ENCODE data around the gene TNFAIP3.

Gene TNFAIP3

GRCh38 chr6:137901454-137901853 is 34.4 kb downstream of the TNFAIP3 start:
- H3K4me3 ChIP-seq (ENCODE audit: low read length) = no peak overlapping the region
- DNase-seq (ENCODE audit: low read depth) = no peak
- no peak for TF ChIP-seq CTCF (IDR thresholded peaks at IDR 0.05; ENCODE audit: insufficient read depth, low read depth, low read length, missing control alignments)

GRCh38 chr6:137902699-137903098 is 35.6 kb downstream of the TNFAIP3 start:
- no peak overlapping the region for H3K4me3 ChIP-seq (ENCODE audit: low read length)
- TF ChIP-seq CTCF (IDR thresholded peaks at IDR 0.05; ENCODE audit: insufficient read depth, low read depth, low read length, missing control alignments) = no peak

GRCh38 chr6:137903274-137903932 is 36.3 kb downstream of the TNFAIP3 start:
- no peak overlapping the region for H3K4me3 ChIP-seq (ENCODE audit: low read length)
- no peak for TF ChIP-seq CTCF (IDR thresholded peaks at IDR 0.05; ENCODE audit: insufficient read depth, low read depth, low read length, missing control alignments)
- no peak for DNase-seq (ENCODE audit: low read depth)

More at GRCh38 chr6:137902699-137903098, 35.6 kb downstream of the TNFAIP3 start:
- DNase-seq (ENCODE audit: low read depth) = no peak

GRCh38 chr6:137903933-137904821 is 37.1 kb downstream of the TNFAIP3 start:
- TF ChIP-seq CTCF (IDR thresholded peaks at IDR 0.05; ENCODE audit: insufficient read depth, low read depth, low read length, missing control alignments) = no peak
- DNase-seq (ENCODE audit: low read depth) = peak; percentile 83
- no peak overlapping the region for H3K4me3 ChIP-seq (ENCODE audit: low read length)

- peak; percentile 58 for DNase-seq (ENCODE audit: low read depth)
- TF ChIP-seq CTCF (IDR thresholded peaks at IDR 0.05; ENCODE audit: insufficient read depth, low read depth, low read length, missing control alignments) = no peak
- no peak overlapping the region for H3K4me3 ChIP-seq (ENCODE audit: low read length)
These were observed 38.0 kb downstream of the TNFAIP3 start for GRCh38 chr6:137904822-137905617.

GRCh38 chr6:137906020-137906472 is 39.0 kb downstream of the TNFAIP3 start:
- DNase-seq (ENCODE audit: low read depth) = no peak
- no peak overlapping the region for H3K4me3 ChIP-seq (ENCODE audit: low read length)
- no peak for TF ChIP-seq CTCF (IDR thresholded peaks at IDR 0.05; ENCODE audit: insufficient read depth, low read depth, low read length, missing control alignments)
